ENCODE results near the gene LILRA5. TPM values are rescaled to one million over a fixed set of nuclear protein-coding genes. Genes with fewer than 3 reads are reported as not detected.
"Not testable (repeated sequence)": the region's sequence is repeated elsewhere in the genome, so short reads cannot be mapped to it uniquely, and the experiment has no call there.

LILRA5 gene
- total RNA-seq, 1 donor: 3.8 TPM

DNA sequence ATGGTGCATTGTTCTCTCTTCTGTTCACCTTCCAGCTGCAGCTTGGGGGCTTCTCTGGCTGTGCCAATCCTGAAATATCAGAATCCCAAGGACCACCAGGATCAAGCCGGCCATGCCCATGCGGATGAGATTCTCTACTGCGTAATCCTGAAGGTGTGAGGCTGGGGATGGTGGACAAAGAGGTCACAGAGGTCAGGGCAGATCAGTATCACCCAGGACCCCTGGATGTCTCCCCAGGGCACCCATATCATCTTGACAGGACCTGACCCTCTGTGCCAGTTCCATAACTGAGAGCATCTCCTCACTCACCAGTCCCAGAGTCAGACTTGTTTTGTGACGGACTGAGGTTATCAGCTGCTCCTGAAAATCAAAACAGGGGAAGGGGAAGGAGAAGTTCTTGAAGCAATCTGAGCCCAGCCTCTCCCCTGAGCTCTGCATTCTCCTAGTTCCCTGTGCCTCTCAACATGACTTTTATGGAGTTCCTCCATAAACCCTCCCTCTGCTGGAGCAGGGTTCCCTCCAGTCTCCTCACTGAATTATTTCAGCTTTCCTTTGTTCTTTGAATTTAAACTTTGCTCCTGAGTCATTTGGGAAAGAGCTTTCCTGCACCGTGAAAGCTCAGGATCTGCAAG is 5.5 kb downstream of the LILRA5 start:
- no peak for DNase-seq (ENCODE audit: low read depth in 2 of 3, low spot score in 2 of 3)

DNA sequence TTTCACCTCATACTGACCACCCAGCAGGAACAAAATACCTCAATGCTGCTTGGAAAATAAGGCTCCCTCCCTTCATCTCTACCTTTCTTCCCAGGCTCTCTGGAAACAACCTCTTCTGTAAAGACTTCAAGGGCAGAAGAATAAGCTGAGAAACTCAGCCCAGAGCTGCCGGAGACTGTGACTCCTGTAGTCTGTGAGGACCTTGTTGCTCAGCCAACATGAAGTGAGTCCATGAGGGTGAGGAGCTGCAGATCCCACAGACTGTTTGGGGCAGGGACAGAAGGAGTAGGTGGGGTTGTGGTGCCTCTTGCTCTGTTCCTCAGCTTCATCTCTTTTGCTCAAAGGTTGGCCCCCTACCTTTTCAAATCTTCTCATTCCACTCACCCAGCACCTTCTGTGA is 7.8 kb downstream of the LILRA5 start:
- no peak for DNase-seq (ENCODE audit: low read depth in 2 of 3, low spot score in 2 of 3)

DNA sequence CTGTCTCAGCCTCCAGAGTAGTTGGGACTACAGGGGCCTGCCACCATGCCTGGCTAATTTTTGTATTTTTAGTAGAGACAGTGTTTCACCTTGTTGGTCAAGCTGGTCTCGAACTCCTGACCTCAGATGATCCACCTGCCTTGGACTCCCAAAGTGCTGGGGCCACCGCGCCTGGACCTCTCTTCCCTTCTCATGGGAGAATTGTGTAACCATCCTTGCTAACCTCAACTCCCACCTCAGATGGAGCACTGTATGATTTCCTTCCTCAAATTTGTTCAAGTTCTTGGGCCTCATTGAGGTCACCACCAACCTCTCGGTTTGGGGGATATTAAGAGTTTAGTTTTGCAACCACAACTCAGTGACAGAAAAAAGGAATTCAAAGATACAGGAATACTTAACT is 10.7 kb downstream of the LILRA5 start:
- DNase-seq (ENCODE audit: low read depth in 2 of 3, low spot score in 2 of 3): peak in 2 of 3 donors; percentile 60 to 79

DNA sequence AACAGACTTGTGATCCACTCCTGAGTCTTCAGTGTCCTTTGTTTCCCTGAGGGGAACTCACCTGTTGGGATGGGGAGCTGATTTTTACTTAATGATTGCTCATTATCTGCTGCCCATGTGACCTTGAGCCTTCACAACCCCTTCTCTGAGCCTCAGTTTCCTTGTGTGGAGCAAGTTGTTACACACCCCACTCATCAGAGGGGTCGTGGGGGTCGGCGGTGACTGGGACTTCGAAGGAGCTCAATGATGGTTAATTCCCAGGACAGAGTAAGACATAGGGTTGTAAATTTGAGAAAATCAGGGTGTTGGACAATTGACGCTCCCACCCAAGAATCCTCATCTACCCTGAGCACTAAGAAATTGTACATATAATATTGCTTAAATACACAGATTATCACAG is 13.5 kb downstream of the LILRA5 start:
- DNase-seq (ENCODE audit: low read depth in 2 of 3, low spot score in 2 of 3): no peak

DNA sequence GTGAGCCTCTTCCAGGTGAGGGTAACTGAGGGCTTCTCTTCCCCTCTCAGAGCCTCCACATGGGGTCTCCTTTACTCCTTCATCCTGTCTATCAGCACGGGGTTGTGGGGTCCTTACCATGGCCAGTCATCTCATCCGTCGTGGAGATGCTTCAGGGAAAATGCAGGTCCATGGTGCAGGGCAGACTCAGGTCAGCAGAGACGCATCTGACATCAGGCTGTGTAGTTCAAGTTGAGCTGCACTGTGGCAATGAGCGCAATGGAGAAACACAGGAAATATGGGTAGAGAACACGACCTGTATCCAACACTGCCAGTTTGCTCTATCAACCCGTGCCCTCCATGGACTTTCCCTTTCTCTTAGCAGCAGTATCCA is 13.9 kb downstream of the LILRA5 start:
- DNase-seq (ENCODE audit: low read depth in 2 of 3, low spot score in 2 of 3): no peak

DNA sequence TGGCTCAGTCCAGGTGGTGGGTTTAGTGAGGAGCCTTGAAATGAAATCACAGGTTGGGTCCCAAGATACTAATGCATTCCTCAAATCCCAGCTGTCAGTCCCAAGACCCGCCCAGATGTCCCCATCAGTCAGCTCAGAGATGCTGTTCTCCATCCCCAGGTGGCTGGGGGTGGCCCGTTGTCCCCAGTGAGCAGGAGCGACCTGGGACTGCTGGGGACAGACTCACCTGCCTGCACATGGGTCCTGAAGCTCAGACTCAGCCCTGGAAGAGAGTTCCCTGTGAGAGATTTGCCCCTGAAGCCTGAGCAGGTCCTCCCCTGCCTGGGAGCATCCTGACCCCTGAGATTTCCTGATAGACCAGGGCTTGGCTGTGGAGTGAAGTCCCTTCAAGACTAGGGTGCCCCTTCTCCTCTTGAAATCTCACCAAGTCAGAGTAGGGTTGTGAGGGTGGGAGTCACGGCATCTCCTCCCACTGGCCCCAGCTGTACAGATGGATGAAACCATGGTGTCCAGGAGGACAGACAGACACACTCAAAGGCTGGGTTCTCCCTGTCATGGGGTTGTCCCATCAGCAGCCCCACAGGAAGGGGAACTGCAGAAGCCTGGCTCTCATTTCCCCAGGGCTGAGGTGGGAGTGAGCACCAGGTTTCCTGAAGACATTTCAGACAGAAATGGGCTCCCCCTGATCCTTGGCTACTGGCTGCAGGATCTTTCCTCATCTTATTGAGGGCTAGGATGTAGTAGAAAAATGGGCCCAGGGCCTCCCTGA is 14.4 kb downstream of the LILRA5 start:
- DNase-seq (ENCODE audit: low read depth in 2 of 3, low spot score in 2 of 3): no peak

DNA sequence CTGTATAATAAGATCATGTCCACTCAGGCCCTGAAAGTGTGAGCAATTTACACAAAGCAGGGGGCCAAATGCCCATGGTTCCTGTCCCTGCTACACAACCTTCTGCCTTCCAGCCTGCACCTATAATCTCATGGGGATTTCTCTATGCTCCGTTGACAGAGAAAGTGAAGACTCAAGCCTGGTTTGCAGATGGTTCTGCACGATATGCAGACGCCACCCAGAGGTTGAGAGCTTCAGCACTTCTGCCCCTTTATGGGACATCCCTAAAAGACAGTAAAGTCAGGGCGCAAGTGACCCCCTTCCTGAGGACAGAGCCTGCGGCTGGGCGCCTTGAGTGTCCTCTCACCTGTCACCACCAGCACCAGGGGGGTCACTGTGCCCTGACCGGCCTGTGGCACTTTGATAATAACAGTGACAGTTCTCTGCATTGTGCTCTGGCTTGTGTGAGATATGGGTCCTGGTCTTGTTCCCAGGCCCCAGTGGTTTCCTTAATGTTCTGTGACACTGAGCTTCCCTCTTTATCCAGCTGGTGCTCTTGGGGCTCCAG is 15.1 kb downstream of the LILRA5 start:
- DNase-seq (ENCODE audit: low read depth in 2 of 3, low spot score in 2 of 3): peak in 2 of 3 donors; percentile 28 to 61

DNA sequence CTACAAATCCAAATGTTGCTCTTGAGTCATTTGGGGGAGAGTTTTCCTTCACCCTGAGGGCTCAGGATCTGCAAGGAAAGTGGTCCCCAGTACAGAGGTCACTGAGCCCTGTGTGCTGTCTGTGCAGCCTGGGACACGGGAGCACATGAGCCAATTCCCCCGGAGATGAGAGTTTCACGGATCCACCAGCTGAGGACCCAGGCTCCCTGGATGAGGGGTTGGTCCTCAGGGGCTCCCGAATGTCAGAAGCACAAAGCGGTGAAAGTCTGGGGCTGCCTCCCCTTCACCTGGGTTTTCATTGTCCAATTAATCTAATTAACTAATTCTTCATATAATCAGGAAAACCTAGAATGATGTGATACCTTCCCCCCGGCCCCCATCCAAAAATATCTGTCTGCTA is 18.4 kb downstream of the LILRA5 start:
- no peak for DNase-seq (ENCODE audit: low read depth in 2 of 3, low spot score in 2 of 3)

DNA sequence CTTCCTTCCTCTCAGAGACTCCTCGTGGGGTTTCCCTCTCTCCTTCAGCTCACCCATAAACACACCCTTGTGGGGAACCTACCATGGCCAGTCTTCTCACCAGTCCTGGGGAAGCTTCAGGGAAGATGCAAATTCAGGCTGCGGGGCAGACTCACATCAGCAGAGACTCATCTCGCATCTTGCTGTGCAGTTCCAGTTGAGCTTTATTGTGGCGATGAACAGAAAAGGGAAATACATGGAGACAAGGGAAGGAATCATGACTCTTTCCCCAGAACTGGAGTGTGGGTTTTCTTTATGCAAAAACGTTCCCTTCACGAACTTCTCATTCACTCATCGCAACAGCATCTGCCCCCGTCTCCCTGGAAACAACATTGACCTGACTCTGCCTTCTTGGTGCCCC is 23.8 kb downstream of the LILRA5 start:
- not testable (repeated sequence) for DNase-seq (ENCODE audit: low read depth in 2 of 3, low spot score in 2 of 3)

DNA sequence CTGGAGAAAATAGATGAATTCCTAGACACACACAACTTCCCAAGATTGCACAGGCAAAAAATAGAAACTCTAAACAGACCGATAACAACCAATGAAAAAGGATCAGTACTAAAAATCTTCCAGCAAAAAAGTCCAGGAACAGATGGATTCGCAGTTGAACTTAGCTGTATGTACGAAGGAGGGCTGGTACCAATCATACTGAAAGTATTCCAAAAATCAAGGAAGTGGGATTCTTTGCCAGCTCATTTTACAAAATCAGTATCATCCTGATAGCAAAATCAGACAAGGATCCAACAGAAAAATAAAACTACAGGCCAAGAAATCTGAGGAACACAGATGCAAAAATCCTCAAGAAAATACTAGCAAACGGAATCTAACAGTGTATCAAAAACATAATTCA is 25.5 kb downstream of the LILRA5 start:
- DNase-seq (ENCODE audit: low read depth in 2 of 3, low spot score in 2 of 3): no peak

DNA sequence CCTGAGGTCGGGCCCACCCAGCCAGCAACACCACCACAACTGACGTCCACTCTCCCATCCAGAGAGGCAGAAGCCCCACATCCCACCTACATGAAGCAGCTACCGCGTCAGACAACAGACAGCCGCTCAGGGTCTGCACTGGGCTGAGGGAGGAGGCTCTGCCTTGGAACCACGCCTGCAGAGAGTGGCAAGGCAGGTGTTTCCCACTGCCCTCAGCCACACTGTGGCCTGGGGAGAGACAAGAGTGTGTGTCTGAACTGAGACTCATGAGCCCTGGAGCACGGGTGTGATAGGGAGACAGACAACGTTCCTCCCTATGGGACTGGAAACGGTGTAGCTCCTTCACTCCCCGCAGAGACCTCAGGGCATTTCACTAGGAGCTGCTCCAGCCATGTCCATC is 26.7 kb downstream of the LILRA5 start:
- peak in 1 of 3 donors; percentile 46 for DNase-seq (ENCODE audit: low read depth in 2 of 3, low spot score in 2 of 3)

DNA sequence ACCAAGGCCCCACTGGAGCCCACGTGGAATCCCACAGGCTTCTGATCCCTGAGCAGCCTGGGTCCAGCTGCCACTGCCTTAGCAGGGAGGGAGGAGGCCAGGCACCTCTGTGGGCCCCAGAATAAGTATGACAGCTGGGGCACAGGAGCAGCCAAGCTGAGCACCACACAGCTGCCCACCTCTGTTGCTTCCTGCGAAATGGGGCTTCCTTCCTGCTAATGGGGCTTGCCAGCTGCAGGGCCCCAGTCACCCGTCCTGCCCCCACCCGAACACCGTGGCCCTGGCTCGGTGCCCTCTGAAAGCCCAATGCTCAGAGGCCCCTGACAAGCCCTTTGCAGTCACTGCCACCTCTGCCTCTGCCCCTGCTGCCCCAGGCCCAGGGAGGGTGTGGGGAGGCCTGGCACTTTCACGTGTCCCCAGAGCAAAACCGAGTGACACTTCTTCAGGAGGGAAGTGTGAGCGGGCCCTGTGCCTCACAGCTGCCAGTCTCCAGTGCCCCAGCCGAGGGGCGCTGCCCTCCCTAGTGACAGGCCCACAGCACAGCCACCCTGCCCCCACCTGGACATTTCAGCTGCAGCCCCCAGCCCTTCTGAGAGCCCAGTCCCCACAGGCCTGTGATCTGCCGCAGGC is 27.4 kb downstream of the LILRA5 start:
- DNase-seq (ENCODE audit: low read depth in 2 of 3, low spot score in 2 of 3): peak in 1 of 3 donors; percentile 76

DNA sequence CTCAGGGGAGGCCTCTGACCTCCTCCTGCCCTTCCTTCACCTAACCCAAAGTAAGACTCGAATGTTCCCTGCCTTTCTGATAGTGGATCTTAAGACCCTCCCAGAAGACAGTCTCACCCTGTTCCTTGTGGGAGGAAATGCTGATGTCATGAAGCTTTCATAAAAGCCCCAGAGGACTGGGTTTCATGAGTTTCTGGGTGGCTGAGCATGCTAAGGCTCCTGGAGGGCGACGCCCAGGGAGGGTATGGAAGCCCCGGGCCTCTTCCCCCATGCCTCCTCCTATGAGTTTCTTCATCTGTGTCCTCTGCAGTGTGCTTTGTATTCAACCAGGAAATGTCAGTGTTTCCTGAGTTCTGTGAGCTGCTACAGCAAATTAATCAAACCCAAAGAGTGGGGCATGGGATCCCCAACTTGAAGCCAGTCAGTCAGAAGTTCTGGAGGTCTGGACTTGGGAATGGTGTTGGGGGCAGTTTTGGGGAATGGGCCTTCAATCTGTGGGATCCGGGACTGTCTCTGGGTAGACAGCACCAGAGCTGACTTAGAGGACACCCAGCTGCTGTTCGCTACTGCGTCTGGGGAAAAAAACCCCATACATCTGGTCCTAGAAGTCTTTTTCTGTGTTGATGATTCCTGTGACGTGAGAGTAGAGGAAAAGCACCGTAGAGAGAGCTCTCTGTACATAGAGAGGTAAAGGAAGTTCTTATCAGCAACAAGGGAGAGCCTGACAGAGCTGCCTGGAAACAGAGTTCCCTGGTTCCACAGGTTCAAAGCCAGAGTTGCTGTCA is 30.1 kb downstream of the LILRA5 start:
- DNase-seq (ENCODE audit: low read depth in 2 of 3, low spot score in 2 of 3): peak in 1 of 3 donors; percentile 34

DNA sequence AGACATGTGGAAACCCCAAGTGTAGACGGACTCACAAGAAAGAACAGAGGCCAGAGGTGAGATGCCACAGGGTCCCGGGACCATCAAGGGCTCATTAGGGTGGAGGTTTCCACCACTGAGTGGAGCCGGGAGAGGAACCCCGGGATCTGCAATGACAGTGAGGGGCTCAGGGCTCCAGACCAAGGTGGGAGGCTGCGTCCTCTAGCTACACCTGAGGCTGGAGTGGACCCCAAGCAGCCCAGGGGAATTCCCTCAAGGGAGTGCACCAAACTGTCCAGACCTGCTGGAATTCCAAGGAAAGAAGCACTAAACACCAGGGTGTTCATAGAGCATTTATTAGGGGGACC is 31.3 kb downstream of the LILRA5 start:
- not testable (repeated sequence) for DNase-seq (ENCODE audit: low read depth in 2 of 3, low spot score in 2 of 3)

DNA sequence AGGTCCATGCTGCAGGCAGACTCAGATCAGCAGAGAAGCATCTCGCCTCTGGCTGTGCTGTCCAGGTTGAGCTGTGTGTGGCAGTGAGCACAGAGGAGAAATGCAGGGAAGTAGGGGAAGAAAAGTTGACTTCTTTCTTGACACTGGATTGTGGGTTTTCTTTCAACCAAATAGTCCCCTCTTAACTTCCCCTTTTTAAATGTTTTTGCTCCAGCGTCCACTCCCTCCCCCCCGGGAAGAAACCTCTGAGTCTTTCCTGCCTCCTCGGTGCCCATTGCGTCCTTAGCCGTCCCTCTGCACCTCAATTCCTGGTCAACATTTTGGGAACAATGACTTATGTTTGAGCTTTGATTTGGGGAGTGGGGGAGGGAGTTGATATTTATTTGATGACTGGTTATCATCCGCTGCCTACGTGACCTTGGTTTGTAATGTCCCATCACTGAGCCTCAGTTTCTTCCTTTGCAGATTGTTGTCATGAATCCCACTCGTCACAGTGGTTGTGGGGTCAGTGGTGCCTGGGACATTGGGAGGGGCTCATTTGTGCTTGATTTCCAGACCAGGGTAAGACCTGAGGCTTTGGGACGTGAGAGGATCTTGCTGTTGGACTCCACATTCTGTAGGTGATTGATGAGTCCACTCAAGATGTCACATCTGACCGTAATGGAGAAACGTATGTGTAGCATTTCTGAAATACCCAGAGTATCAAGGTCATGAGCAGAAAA is 31.8 kb downstream of the LILRA5 start, which contains the start of gene LILRB2:
TSS of gene LILRB2 (minus strand) at position 104 of the 722 bp plus-strand sequence. CDS start 614 bp downstream, outside the sequence.
- peak in 2 of 3 donors; percentile 53 to 76 for DNase-seq (ENCODE audit: low read depth in 2 of 3, low spot score in 2 of 3)

DNA sequence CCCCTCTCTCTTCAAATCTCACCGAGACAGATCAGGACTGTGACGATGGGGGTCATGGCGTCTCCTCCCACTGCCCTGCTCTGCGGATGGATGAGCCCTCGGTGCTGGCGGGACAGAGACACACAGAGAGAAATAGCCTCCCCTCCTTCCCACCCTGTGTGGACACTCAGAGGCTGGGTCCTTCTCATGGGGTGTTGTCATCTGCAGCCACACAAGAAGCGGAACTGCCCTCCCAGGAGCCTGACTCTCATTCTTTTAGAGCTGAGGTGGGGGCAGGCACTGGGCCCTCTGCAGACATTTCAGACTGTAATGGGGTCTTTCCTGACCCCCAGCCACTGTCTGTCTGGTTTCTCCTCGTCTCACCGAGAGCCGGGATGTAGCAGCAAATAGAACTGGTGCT is 32.5 kb downstream of the LILRA5 start:
- peak in 1 of 3 donors; percentile 53 for DNase-seq (ENCODE audit: low read depth in 2 of 3, low spot score in 2 of 3)

DNA sequence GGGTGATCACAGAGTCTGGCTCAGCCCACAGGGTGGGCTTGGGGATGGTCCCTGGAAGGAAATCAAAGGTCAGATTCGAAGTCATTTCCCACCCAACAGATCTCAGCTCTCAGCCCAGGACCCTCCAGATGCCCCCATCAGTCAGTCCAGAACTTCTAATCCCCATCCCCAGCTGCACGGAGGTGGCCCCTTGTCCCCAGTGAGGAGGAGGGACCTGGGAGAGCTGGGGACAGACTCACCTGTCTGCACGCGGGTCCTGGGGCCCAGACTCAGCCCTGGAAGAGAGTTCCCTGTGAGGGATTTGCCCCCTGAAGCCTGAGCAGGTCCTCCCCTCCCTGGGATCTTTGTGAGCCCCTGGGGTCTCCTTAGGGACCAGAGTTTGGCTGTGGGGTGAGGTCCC is 32.9 kb downstream of the LILRA5 start:
- DNase-seq (ENCODE audit: low read depth in 2 of 3, low spot score in 2 of 3): not testable (repeated sequence)

DNA sequence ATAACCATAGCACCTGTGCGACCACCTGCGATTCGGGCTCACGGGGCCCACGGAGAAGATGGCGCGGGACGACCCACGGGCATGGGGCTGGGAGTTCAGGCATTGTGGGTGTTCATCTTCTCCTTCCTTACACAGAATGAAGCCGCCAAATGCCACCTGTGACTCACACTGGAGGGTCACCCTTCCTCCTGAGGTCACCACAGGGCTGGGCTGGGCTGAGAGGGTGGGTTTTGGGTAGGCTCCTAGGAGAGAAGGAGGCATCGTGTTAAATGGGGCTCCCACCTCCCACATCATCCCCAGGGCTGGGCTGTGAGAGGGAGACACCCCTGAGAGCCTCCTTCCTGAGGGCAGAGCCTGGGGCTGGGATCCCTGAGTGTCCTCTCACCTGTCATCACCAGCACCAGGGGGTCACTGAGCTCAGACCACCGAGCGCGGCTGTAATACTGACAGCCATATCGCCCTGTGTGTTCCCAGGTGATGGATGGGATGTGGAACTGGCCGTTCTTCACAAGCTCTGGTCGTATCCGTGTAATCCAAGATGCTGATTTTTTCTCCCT is 33.5 kb downstream of the LILRA5 start:
- DNase-seq (ENCODE audit: low read depth in 2 of 3, low spot score in 2 of 3): no peak

DNA sequence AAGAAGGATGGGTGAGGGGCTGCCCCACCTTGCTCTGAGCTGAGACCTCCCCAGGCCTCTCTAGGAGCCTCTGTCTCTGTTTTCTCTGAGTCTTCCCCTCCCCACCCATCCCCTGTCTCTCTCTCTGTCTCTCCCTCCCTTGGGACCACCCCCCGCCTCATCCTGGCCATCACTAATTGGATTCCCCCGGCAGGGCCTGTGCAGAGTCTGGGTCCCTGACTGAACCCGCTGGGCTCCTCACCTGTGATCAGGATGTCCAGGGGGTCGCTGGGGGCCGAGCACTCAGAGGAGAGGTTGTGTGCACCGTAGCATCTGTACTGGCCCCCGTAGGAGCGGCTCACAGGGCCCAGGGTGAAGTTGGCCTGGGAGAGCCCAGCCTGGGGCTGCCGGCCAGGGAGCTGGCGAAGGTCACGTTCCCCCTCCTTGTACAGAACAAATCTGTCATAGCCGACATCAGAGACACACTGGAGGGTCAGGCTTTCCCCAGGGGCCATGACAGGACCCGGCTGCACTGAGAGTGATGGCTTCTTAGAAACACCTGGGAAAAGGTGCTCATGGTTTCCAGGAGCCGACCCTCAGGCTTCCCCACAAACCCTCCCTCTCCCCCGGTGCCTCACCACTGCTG is 34.3 kb downstream of the LILRA5 start:
- DNase-seq (ENCODE audit: low read depth in 2 of 3, low spot score in 2 of 3): not testable (repeated sequence)

Data from hematopoietic multipotent progenitor cell (in vitro differentiated cells).